ENCODE data around the gene ATP2A2. TPM values are rescaled to one million over a fixed set of nuclear protein-coding genes. Genes with fewer than 3 reads are reported as not detected.
"Not testable (repeated sequence)": the region's sequence is repeated elsewhere in the genome, so short reads cannot be mapped to it uniquely, and the experiment has no call there.

Gene ATP2A2
- total and polyA plus RNA-seq, 7 donors: 691 to 2,814 (median 1,378) TPM

GRCh38 chr12:110373425-110373824, 92.4 kb downstream of the ATP2A2 start:
- H3K27ac ChIP-seq: peak overlapping the region; percentile 74
- ATAC-seq (peak in 3 of 4 donors; percentile 50 to 74 (median 63)), DNase-seq (no peak)
- peaks cover 10 to 81% of the 10 kb centered on the region in 2 donors for H3K36me3 ChIP-seq (ENCODE audit: insufficient read depth in 1 of 2, low read depth in 1 of 2)
- no peaks in the 10 kb centered on the region for H3K9me3 ChIP-seq
- H3K4me1 ChIP-seq: peaks cover 14% of the 10 kb centered on the region
- no peaks in the 10 kb centered on the region for H3K27me3 ChIP-seq (ENCODE audit: insufficient read depth in 3 of 3, low read length in 2 of 3)
- no peak for TF ChIP-seq CTCF (IDR thresholded peaks at IDR 0.05)
- H3K4me3 ChIP-seq: no peak overlapping the region
- intact Hi-C loops (cut with DNase I): no loop called here
- WGBS, 3 donors: 6 to 18% (median 14%) methylated on average over 2 of the region's 2 CpGs

DNA sequence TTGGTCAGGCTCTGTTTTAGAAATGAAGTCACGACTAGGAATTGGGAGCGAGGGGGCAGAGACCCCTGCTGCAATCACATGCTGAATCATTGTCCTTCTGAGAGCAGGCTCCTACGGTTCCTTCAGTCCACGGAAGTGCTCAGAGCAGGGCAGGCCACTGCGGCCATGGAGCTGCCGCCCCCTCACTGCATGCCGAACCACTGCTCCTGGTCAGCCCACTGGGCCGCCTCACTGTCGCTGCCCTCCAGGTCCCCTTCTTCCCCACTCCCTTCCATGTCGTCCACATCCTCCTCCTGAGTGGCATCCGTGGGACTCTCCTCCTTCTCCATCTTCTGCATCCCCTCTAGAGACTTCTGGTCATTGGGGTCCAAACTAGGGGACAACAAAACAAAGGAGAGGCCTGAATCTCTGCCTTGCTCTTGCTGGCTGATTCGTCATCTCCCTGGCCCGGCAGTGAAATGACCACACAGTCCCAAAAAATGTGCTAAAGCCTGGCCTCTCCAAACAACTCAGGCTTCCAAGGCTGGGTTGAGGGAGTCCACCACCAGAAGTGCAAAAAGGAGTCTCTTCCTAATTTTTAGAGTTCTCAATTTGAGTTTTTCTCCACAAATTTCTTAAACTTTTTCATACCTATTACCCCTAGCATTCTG, 93.0 kb downstream of the ATP2A2 start:
- WGBS, 3 donors: 82 to 86% (median 85%) methylated on average over 13 of the region's 13 CpGs
- Histone ChIP-seq H3K27me3 (ENCODE audit: insufficient read depth in 3 of 3, low read length in 2 of 3) (no peaks in the 10 kb centered on the region), H3K36me3 (ENCODE audit: insufficient read depth in 1 of 2, low read depth in 1 of 2) (peaks cover 10 to 88% of the 10 kb centered on the region in 2 donors), H3K4me3 (no peak overlapping the region), H3K4me1 (peaks cover 16% of the 10 kb centered on the region), H3K9me3 (no peaks in the 10 kb centered on the region), H3K27ac (peak overlapping the region; percentile 74)
- no peak for DNase-seq
- peak in 3 of 4 donors; percentile 5 to 23 (median 21) for ATAC-seq
- intact Hi-C loops (cut with DNase I): no loop called here
- no peak for TF ChIP-seq CTCF (IDR thresholded peaks at IDR 0.05)

GRCh38 chr12:110378131-110378790, 97.2 kb downstream of the ATP2A2 start:
- ATAC-seq; H3K27me3 ChIP-seq (ENCODE audit: insufficient read depth in 3 of 3, low read length in 2 of 3); H3K9me3 ChIP-seq; DNase-seq; H3K4me3 ChIP-seq; intact Hi-C loops (cut with DNase I): not testable (repeated sequence)
- 76 to 83% (median 78%) methylated on average over 17 of the region's 17 CpGs for WGBS, 3 donors
- H3K36me3 ChIP-seq (ENCODE audit: insufficient read depth in 1 of 2, low read depth in 1 of 2): peaks cover 17 to 99% of the 10 kb centered on the region in 2 donors
- peak overlapping the region; percentile 83 for H3K27ac ChIP-seq
- H3K4me1 ChIP-seq: peaks cover 23% of the 10 kb centered on the region

GRCh38 chr12:110379197-110379596, 98.2 kb downstream of the ATP2A2 start:
- intact Hi-C loops (cut with DNase I): no loop called here
- TF ChIP-seq CTCF (IDR thresholded peaks at IDR 0.05): no peak
- DNase-seq: no peak
- peak overlapping the region; percentile 83 for H3K27ac ChIP-seq
- no peaks in the 10 kb centered on the region for H3K9me3 ChIP-seq
- ATAC-seq: peak in 3 of 4 donors; percentile 59 to 77 (median 67)
- WGBS, 3 donors: 61 to 79% (median 65%) methylated on average over 3 of the region's 3 CpGs
- H3K4me1 ChIP-seq: peaks cover 15% of the 10 kb centered on the region
- H3K4me3 ChIP-seq: no peak overlapping the region
- H3K36me3 ChIP-seq (ENCODE audit: insufficient read depth in 1 of 2, low read depth in 1 of 2): peaks cover 14 to 99% of the 10 kb centered on the region in 2 donors
- no peaks in the 10 kb centered on the region for H3K27me3 ChIP-seq (ENCODE audit: insufficient read depth in 3 of 3, low read length in 2 of 3)

DNA sequence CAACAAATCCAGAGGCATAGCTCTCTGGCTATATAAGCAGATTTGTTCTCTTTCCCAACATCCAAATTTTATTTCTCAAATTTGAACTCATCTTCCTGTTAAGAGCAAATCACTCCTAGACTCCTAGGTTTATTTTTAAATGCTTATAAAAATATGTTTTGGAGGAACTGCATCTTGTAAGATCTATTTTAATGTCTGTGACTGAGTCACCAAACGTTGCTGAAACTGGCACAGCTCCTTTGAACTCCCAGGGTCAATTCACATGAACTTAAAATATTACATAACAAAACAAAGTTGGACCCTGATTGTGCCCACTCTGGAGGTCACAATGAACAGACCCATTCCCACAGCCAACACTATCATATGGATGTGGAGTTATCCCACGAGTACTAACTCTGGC, 98.6 kb downstream of the ATP2A2 start:
- H3K9me3 ChIP-seq: no peaks in the 10 kb centered on the region
- WGBS, 3 donors: 44 to 57% (median 46%) methylated on average over 2 of the region's 2 CpGs
- peaks cover 15% of the 10 kb centered on the region for H3K4me1 ChIP-seq
- ATAC-seq (peak in 3 of 4 donors; percentile 71 to 81 (median 72)), DNase-seq (no peak)
- TF ChIP-seq CTCF (IDR thresholded peaks at IDR 0.05): no peak
- H3K27me3 ChIP-seq (ENCODE audit: insufficient read depth in 3 of 3, low read length in 2 of 3): no peaks in the 10 kb centered on the region
- H3K4me3 ChIP-seq: no peak overlapping the region
- H3K27ac ChIP-seq: peak overlapping the region; percentile 83
- H3K36me3 ChIP-seq (ENCODE audit: insufficient read depth in 1 of 2, low read depth in 1 of 2): peaks cover 14 to 99% of the 10 kb centered on the region in 2 donors
- intact Hi-C loops (cut with DNase I): no loop called here

Measured in psoas muscle (tissue), 8 donors.